Superior temporal gyrus (tissue), 1 donor: ENCODE results near the gene ITGBL1.

ENCODE experiments used
- DNase-seq: peaks from one replicate; pipeline ENCODE4 v3.0.0-alpha.2; 2016; ENCODE audit errors: extremely low spot score

ITGBL1 gene

DNA sequence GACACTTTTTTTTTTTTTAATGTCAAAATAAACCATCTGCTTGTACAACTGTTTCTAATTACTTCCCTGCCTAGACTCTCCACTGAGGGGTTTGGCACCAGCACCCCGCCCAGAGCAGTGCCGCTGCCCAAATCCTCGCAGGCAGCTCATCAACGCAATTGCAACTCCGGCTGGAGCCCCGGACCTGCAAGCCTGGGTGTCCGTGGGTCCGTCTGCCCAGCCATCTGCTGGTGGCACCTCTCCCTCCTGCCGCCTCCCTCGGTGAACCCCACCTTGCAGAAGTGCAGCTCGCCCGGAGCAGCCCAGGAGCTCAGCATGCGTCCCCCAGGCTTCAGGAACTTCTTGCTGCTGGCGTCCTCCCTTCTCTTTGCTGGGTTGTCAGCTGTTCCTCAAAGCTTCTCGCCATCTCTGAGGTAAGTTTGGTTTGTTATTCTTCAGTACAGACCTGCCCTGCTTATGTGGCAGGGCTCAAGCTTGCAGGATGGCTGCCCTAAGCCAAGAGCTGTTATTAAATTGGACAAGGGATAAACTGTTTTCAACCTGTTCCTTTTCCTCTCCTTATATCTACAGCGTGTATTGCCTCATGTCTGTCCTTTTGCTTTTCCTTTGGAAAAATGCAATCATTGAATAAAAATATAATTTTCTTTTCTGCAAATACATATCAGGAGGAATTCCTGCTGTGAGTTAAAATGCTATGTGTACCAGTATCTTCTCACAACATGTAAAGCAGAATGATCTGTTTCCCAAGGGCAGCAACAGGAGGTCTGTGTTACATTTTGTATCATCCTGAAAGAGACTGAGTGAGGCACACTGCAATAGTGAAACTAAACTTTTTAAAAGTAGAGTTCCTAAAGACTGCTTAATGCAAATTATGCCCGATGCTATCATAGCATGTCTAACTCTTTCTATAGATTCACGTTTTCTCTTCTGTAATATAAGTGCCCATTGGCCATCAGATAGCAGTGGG lies at the start of gene ITGBL1:
Gene ITGBL1, plus strand, starts transcription at position 157 of the 967 bp plus-strand sequence. Its CDS starts 159 bp downstream, at position 316.
- peak; percentile 38 for DNase-seq

DNA sequence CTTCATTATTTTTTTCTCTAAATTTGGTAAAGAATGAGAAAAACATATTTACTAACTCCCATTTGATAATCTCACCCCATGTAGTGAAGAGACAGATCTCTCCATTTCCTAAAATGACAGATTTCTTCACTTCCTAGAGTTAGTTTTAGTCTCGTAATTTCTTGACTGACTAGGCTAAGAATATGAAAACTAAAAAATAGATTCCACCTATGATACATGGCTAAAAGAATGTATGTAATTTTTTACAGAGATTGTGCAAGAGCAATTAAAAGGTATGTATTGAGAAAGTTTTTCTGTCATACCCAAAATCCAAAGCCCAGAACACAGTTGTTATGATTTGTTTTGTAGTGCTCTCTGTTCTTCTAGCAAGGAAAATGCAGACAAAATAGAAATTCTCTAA lies 45.7 kb upstream of the ITGBL1 start:
- DNase-seq = no peak

GRCh38 chr13:101408154-101408553 lies 44.3 kb upstream of the ITGBL1 start:
- no peak for DNase-seq

GRCh38 chr13:101408992-101409656 lies 43.4 kb upstream of the ITGBL1 start:
- no peak for DNase-seq

DNA sequence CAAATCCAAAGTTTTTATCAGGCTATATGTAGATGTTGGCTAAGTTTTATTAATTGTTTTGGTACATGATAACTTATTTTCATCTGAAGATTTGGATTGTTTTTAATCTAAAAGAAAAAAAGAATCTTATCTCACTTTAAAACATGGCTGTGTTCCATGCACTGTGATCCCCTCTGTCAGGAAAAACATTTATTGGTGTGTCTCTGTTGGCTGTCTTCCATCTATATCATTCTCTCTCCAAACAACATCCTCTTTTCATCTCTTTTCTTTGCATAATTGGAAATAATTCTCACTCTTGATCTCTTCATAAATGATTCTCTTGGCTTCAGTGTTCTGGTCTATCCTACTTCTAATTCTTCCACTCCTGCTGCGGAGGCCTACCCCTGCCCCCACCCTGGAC lies 40.4 kb upstream of the ITGBL1 start:
- no peak for DNase-seq

- peak; percentile 68 for DNase-seq
Observed at GRCh38 chr13:101415358-101416174, 36.9 kb upstream of the ITGBL1 start.

DNA sequence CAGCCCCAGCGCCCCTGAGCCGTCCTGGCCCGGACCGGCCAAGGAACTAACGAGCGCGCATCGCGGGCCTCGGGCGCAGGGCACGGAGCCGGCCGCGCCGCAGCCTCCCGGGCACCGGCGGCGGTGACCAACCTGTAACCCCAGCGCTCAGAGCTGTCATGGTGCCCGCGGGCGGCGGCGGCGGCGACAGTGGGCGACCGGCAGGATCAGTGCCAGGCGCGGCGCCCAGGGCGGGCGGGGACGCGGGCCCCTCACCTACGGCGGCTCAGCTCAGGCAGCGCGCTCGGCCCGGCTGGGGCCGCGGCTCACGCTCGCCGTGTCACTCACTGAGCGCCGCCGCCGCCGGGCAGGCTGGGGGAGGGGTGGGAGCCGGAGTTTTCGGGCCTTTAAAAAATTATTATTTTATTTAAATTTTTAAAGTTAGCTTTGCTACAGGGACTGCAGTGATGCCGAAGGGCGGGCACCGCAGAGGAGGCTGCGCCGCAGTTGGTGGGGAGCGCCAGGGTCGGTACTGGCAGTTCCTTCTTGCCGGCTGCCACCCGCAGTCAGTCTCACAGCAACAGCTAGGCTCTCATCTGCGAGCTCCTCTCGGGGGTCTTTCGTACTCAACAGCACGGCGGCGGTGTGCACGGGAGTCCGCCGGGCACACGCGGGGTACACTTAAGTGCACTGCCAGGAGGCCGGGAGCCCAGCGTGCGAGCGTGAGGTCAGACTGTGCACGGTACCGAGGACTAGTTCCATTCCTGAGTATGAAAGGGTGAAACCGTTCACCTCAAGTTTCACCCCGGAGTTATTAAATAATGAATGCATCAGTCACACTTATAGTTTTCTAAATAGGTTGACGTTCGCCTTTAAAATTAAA lies 36.1 kb upstream of the ITGBL1 start, which contains the start of gene NALCN:
Gene NALCN, minus strand, starts transcription at position 328 of the 862 bp plus-strand sequence. CDS start 17,382 bp downstream, outside the sequence.
- DNase-seq = peak; percentile 73

GRCh38 chr13:101417043-101417406 lies 35.5 kb upstream of the ITGBL1 start:
- DNase-seq = no peak

- peak; percentile 44 for DNase-seq
Observed at GRCh38 chr13:101417501-101417900, 35.0 kb upstream of the ITGBL1 start.

DNA sequence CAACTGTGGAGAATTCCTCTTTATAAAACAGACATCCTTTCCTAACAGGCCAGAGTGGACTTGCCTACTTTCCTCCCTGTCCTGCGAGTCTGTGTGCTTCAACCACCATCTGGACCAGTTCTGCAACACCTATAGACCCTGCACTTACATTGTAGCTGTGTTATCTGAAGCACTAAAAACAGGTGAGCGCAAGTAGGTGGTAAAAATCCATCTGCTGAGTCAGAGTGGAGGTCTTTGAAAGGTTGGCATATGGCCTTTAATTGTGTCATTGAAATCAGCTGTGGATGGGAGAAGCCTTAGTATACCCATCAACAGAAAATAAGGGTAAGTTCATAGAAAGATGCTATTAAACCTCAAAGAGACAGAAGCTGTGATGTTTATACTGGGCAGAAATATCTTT lies 28.6 kb upstream of the ITGBL1 start:
- DNase-seq = no peak

- peak; percentile 94 for DNase-seq
Observed at GRCh38 chr13:101424381-101425155, 27.9 kb upstream of the ITGBL1 start.

GRCh38 chr13:101425156-101425471 lies 27.4 kb upstream of the ITGBL1 start:
- no peak for DNase-seq

- no peak for DNase-seq
Observed at GRCh38 chr13:101425623-101426022, 26.9 kb upstream of the ITGBL1 start.

DNA sequence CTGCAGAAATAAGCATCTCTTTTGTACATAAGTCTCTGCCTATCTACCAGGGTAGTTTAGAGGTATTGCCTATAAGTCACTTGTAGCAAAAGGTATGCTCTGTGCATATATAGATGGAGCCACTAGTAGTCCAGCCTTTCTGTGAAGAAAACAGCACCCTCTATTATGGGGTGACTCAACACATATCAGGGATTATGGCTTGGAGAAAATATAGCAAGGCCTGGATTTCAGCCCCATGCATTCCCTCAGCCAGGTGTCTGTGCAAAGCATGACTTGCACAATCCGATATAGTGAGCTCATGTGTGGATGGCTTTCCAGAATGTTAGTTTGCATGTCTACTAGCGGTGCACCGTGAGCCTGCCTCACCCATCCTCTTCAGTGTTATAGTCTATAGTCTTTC lies 22.7 kb upstream of the ITGBL1 start:
- no peak for DNase-seq

DNA sequence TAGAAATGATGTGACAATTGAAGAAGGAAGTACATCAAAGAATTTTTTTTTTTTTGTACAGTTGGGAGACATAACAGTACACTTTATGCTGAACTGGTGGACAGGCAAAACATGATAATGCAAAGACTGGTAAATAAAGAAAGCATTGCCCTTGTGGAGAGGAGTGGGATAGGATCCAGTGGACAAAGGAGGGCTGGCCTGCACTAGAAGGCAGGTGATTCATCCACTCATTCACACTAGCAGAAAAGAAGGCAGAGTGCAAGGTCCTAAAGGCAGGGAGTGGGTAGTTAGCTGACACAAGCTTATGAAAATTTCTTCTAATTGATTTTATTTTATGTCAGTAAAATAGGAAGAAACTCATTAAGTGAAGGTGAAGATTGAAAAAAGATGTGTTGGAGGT lies 18.6 kb upstream of the ITGBL1 start:
- no peak for DNase-seq

DNA sequence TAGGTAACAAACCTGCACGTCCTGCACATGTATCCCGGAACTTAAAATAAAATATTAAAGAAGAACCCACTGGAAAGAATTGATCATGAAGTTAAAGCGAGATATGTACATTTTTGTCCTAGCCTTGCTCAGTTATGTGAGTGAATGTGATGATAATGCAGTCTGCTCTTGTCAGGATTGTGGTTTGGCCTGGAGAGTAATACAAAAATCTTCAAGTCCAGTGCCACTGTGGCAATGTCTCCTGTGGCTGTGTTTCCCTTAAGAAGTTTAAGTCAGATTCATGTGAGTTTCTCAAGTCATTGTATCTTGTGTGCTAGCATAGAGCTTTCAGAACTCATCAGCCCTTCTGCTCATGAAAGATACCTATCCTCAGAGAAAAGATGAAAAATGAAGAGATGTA lies 18.0 kb upstream of the ITGBL1 start:
- no peak for DNase-seq

GRCh38 chr13:101447852-101448251 lies 4.6 kb upstream of the ITGBL1 start:
- no peak for DNase-seq

GRCh38 chr13:101449790-101450748 lies 2.4 kb upstream of the ITGBL1 start:
- no peak for DNase-seq

GRCh38 chr13:101450749-101451130 lies 1.7 kb upstream of the ITGBL1 start:
- DNase-seq = no peak
